ENCODE results near the gene PCDHGB7.
"Not testable (repeated sequence)": the region's sequence is repeated elsewhere in the genome, so short reads cannot be mapped to it uniquely, and the experiment has no call there.

PCDHGB7 gene

GRCh38 chr5:141397756-141398551 is 19.5 kb upstream of the PCDHGB7 start, which contains the start of gene PCDHGB5:
Gene PCDHGB5, plus strand, starts transcription at chr5:141397947. Its CDS starts 181 bp downstream, at chr5:141398128.
- not testable (repeated sequence) for DNase-seq

DNA sequence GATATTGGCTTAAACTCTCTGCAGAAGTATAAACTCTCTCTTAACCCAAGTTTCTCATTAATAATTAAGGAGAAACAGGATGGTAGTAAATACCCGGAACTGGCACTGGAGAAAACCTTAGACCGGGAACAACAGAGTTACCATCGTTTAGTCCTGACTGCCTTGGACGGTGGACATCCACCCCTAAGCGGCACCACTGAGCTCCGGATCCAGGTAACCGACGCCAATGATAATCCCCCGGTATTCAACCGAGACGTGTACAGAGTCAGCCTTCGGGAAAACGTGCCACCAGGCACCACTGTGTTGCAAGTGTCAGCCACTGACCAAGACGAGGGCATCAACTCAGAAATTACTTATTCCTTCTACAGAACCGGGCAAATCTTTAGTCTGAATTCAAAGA is 18.9 kb upstream of the PCDHGB7 start:
- DNase-seq = no peak

DNA sequence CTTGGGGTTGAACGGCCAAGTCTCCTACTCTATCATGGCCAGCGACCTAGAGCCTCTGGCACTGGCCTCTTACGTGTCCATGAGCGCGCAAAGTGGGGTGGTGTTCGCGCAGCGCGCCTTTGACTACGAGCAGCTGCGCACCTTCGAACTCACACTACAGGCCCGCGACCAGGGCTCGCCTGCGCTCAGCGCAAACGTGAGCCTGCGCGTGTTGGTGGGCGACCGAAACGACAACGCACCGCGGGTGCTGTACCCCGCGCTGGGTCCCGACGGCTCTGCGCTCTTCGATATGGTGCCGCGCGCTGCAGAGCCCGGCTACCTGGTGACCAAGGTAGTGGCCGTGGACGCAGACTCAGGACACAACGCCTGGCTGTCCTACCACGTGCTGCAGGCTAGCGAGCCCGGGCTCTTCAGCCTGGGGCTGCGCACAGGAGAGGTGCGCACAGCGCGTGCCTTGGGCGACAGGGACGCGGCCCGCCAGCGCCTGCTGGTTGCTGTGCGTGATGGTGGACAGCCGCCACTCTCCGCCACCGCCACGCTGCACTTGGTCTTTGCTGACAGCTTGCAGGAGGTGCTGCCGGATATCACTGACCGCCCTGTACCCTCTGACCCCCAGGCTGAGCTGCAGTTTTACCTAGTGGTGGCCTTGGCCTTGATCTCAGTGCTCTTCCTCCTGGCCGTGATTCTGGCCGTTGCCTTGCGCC is 17.8 kb upstream of the PCDHGB7 start:
- DNase-seq = no peak

- no peak for DNase-seq
Measured at GRCh38 chr5:141402553-141403243, 14.8 kb upstream of the PCDHGB7 start, which contains the start of gene PCDHGA9. Gene PCDHGA9, plus strand, starts transcription at chr5:141402778. Its CDS starts 175 bp downstream, at chr5:141402953.

- DNase-seq = no peak
Measured at GRCh38 chr5:141403387-141403786, 14.1 kb upstream of the PCDHGB7 start.

DNA sequence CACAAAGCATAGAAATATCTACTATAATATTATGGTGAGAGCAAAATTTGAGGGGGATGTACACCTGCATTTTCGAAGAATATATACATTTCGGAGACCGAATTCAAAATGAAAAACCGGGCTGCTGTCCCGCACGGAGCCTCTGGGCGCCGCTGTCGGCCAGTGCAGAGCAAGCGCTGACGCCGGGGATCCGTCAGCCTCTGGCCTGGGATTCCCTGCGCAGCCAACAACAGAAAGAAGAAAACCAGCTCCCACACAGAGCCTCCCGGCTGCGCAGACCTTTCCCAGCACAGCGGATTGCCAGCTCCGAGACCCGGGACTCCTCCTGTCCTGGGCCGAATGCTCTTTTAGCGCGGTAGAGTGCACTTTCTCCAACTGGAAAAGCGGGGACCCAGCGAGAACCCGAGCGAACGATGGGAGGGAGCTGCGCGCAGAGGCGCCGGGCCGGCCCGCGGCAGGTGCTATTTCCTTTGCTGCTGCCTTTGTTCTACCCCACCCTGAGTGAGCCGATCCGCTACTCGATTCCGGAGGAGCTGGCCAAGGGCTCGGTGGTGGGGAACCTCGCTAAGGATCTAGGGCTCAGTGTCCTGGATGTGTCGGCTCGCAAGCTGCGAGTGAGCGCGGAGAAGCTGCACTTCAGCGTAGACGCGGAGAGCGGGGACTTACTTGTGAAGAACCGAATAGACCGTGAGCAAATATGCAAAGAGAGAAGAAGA is 9.5 kb upstream of the PCDHGB7 start, which contains the start of gene PCDHGB6:
Gene PCDHGB6, plus strand, starts transcription at position 232 of the 716 bp plus-strand sequence. Its CDS starts 182 bp downstream, at position 414.
- not testable (repeated sequence) for DNase-seq

GRCh38 chr5:141409598-141410306 is 7.7 kb upstream of the PCDHGB7 start:
- no peak for DNase-seq

GRCh38 chr5:141411575-141411974 is 5.9 kb upstream of the PCDHGB7 start:
- DNase-seq = no peak

GRCh38 chr5:141412854-141413539 is 4.5 kb upstream of the PCDHGB7 start, which contains the start of gene PCDHGA10:
Gene PCDHGA10, plus strand, starts transcription at chr5:141412987. Its CDS starts 189 bp downstream, at chr5:141413176.
- DNase-seq = peak; percentile 38

- no peak for DNase-seq
Measured at GRCh38 chr5:141413540-141414069, 3.9 kb upstream of the PCDHGB7 start.

DNA sequence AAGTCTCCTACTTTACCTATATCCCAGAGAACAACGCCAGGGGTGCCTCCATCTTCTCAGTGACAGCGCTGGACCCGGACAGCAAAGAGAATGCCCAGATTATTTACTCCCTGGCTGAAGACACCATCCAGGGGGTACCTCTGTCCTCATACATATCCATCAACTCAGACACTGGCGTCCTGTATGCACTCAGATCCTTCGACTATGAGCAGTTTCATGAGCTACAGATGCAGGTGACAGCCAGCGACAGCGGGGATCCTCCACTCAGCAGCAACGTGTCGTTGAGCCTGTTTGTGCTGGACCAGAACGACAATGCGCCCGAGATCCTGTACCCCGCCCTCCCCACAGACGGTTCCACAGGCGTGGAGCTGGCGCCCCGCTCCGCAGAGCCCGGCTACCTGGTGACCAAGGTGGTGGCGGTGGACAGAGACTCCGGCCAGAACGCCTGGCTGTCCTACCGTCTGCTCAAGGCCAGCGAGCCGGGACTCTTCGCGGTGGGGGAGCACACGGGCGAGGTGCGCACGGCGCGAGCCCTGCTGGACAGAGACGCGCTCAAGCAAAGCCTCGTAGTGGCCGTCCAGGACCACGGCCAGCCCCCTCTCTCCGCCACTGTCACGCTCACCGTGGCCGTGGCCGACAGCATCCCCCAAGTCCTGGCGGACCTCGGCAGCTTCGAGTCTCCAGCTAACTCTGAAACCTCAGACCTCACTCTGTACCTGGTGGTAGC is 2.8 kb upstream of the PCDHGB7 start:
- not testable (repeated sequence) for DNase-seq

DNA sequence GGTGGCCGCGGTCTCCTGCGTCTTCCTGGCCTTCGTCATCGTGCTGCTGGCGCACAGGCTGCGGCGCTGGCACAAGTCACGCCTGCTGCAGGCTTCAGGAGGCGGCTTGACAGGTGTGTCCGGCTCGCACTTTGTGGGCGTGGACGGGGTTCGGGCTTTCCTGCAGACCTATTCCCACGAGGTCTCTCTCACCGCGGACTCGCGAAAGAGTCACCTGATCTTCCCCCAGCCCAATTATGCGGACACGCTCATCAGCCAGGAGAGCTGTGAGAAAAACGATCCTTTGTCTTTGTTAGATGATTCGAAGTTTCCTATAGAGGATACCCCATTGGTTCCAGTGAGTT is 2.2 kb upstream of the PCDHGB7 start:
- DNase-seq = not testable (repeated sequence)

GRCh38 chr5:141419074-141419880 is 1.8 kb downstream of the PCDHGB7 start:
- DNase-seq = no peak

DNA sequence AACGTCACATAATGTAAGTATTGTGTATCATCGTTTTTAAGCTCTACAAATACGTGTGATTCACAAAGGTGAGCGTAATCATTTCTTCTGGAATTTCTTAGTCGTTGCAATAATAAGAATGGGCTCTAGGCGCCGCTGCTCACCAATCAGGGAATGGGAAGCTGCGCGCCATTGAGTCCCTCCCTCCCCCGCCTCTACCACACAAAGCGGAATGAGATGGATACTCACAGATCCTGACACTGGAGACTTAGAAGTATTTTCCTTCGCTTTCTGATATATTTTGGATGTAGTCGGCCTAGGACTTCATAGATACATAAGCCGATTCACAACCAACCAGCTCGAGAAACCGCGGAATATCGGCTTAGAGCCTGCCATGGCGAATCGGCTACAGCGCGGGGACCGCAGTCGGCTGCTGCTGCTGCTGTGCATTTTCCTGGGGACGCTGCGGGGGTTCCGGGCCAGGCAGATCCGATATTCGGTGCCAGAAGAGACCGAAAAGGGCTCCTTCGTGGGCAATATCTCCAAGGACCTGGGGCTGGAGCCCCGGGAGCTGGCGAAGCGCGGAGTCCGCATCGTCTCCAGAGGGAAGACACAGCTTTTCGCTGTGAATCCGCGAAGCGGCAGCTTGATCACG is 3.5 kb downstream of the PCDHGB7 start, which contains the start of gene PCDHGA11:
Gene PCDHGA11, plus strand, starts transcription at position 197 of the 634 bp plus-strand sequence. Its CDS starts 177 bp downstream, at position 374.
- no peak for DNase-seq

DNA sequence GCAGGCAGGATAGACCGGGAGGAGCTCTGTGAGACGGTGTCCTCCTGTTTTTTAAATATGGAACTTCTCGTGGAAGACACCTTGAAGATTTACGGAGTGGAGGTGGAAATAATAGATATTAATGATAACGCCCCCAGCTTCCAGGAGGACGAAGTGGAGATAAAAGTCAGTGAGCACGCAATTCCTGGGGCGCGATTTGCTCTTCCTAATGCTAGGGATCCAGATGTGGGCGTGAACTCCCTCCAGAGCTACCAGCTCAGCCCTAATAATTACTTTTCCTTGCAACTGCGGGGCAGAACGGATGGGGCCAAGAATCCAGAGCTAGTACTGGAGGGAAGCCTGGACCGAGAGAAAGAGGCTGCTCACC is 4.0 kb downstream of the PCDHGB7 start:
- DNase-seq = no peak

DNA sequence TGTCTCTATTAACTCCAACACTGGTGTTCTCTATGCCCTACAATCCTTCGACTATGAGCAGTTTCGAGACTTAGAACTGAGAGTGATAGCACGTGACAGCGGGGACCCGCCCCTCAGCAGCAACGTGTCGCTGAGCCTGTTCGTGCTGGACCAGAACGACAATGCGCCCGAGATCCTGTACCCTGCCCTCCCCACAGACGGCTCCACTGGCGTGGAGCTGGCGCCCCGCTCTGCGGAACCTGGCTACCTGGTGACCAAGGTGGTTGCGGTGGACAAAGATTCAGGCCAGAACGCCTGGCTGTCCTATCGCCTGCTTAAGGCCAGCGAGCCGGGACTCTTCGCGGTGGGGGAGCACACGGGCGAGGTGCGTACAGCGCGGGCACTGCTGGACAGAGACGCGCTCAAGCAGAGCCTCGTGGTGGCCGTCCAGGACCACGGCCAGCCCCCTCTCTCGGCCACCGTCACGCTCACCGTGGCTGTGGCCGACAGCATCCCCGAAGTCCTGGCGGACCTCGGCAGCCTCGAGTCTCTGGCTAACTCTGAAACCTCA is 5.3 kb downstream of the PCDHGB7 start:
- no peak for DNase-seq

DNA sequence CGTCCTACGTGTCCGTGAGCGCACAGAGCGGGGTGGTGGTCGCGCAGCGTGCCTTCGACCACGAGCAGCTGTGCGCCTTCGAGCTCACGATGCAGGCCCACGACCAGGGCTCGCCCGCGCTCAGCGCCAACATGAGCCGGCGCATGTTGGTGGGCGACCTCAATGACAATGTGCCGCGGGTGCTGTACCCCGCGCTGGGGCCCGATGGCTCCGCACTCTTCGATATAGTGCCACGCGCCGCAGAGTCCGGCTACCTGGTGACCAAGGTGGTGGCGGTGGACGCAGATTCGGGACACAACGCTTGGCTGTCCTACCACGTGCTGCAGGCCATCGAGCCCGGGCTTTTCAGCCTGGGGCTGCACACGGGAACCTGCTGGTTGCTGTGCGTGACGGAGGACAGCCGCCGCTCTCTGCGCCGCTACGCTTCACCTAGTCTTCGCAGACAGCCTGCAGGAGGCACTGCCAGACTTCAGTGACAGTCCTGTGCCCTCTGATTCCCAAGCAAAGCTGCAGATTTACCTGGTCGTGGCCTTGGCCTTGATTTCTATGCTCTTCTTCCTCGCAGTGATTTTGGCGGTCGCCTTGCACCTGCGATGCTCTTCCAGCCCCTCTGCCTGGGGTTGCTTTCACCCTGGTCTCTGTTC is 10.4 kb downstream of the PCDHGB7 start:
- DNase-seq = no peak

Measured in effector CD4-positive, alpha-beta T cell (primary cell).